ENCODE measurements around the gene FBXO44. TPM values are rescaled to one million over a fixed set of nuclear protein-coding genes. Genes with fewer than 3 reads are reported as not detected.

The FBXO44 gene
- polyA plus RNA-seq, 2 of the 4 experiments (the other 2 are of a cell fraction), result 10.4 to 26.9 TPM

GRCh38 chr1:11658542-11658941 lies 3.9 kb downstream of the FBXO44 start:
- POLR2A ChIA-PET, result no interaction called here
- no peak for TF ChIP-seq RCOR1 (IDR thresholded peaks at IDR 0.05; ENCODE audit: low read depth, low read length)
- TF ChIP-seq PBX3 (IDR thresholded peaks at IDR 0.05), result no peak
- H3K4me2 ChIP-seq, result no peak overlapping the region
- no peaks in the 10 kb centered on the region for H3K9me3 ChIP-seq
- H3K4me1 ChIP-seq, result peaks cover 13% of the 10 kb centered on the region; the same call in 2 of the 3 replicates
- H3K27ac ChIP-seq, result no peak overlapping the region
- no peak for DNase-seq (ENCODE audit: low read depth in 1 of 2, low spot score in 1 of 2)
- CTCF ChIA-PET, result interaction anchor here (0.8 to 2.0 kb wide), 3 partner anchors 8 to 61 kb away, joined by 3 to 10 read pairs (median 9); no protein-coding TSS in a partner anchor
- no peak for FAIRE-seq
- ATAC-seq, result no peak
- H3K4me3 ChIP-seq, result no peak overlapping the region
- 90% methylated on average over 14 of the region's 23 CpGs for WGBS (ENCODE audit: missing lambda C conversion rate)

- CTCF ChIA-PET, result interaction anchor here (0.8 to 5.6 kb wide), 4 partner anchors 9 to 60 kb away, joined by 3 to 42 read pairs (median 10); no protein-coding TSS in a partner anchor
- no peak overlapping the region for H3K27ac ChIP-seq
- no peaks in the 10 kb centered on the region for H3K9me3 ChIP-seq
- ATAC-seq (no peak), DNase-seq (ENCODE audit: low read depth in 1 of 2, low spot score in 1 of 2) (no peak), FAIRE-seq (no peak)
- WGBS (ENCODE audit: missing lambda C conversion rate), result 81% methylated on average over 4 of the region's 4 CpGs
- POLR2A ChIA-PET, result no interaction called here
- H3K4me1 ChIP-seq, result peaks cover 6% of the 10 kb centered on the region; the same call in 1 of the 3 replicates
- no peak overlapping the region for H3K4me2 ChIP-seq
- H3K4me3 ChIP-seq, result no peak overlapping the region
- TF ChIP-seq HES2 (IDR thresholded peaks at IDR 0.05), result no peak
These were observed 5.1 kb downstream of the FBXO44 start for GRCh38 chr1:11659748-11660147.

- no peaks in the 10 kb centered on the region for H3K4me1 ChIP-seq
- TF ChIP-seq FOSL2 (IDR thresholded peaks at IDR 0.05) (no peak), FOSL2 (CRISPR knock-in tag; IDR thresholded peaks at IDR 0.05) (no peak), ZSCAN20 (CRISPR knock-in tag; IDR thresholded peaks at IDR 0.05) (no peak), PHF8 (IDR thresholded peaks at IDR 0.05; ENCODE audit: borderline replicate concordance, low read depth) (no peak), MAFK (IDR thresholded peaks at IDR 0.05; ENCODE audit: partially characterized antibody) (no peak), BHLHE40 (IDR thresholded peaks at IDR 0.05; ENCODE audit: low read depth, low read length) (no peak), EHMT2 (IDR thresholded peaks at IDR 0.05; ENCODE audit: low read depth) (no peak), POLR2AphosphoS2 (conservative IDR thresholded peaks at IDR 0.05; ENCODE audit: low read length) (no peak), BCL3 (IDR thresholded peaks at IDR 0.05) (no peak), ELK1 (IDR thresholded peaks at IDR 0.05; ENCODE audit: low read depth, low read length) (no peak), MYC (IDR thresholded peaks at IDR 0.05; ENCODE audit: borderline replicate concordance, low read length) (no peak), PBX3 (IDR thresholded peaks at IDR 0.05) (no peak), RFX5 (IDR thresholded peaks at IDR 0.05) (no peak), HES2 (IDR thresholded peaks at IDR 0.05) (no peak), E2F6 (IDR thresholded peaks at IDR 0.05; ENCODE audit: borderline replicate concordance, low read depth) (no peak), RNF2 (IDR thresholded peaks at IDR 0.05; ENCODE audit: borderline replicate concordance, low read depth) (no peak), EP300 (IDR thresholded peaks at IDR 0.05) (no peak), ATOH8 (CRISPR knock-in tag; IDR thresholded peaks at IDR 0.05; ENCODE audit: low read depth) (no peak), HDAC2 (IDR thresholded peaks at IDR 0.05) (no peak), ZFP36 (IDR thresholded peaks at IDR 0.05; ENCODE audit: borderline replicate concordance, partially characterized antibody) (no peak)
- ChIA-PET CTCF (interaction anchor here (0.6 to 5.6 kb wide), 5 partner anchors 14 to 623 kb away, joined by 3 to 42 read pairs (median 3); no protein-coding TSS in a partner anchor), POLR2A (no interaction called here)
- no peak for FAIRE-seq
- DNase-seq (ENCODE audit: low read depth in 1 of 2, low spot score in 1 of 2), result no peak
- H3K4me3 ChIP-seq, result no peak overlapping the region
- 98% methylated on average over 7 of the region's 17 CpGs for WGBS (ENCODE audit: missing lambda C conversion rate)
- H3K27ac ChIP-seq, result no peak overlapping the region
- no peak overlapping the region for H3K4me2 ChIP-seq
- H3K9me3 ChIP-seq, result no peaks in the 10 kb centered on the region
- ATAC-seq, result no peak
These were observed 6.4 kb downstream of the FBXO44 start for GRCh38 chr1:11661103-11661502.
